Adrenal gland (tissue), 5 donors: ENCODE data around the gene FHOD3.

Source experiments
- CTCF ChIP-seq, 6 experiments: fragments of 450-650 bp in 4 of 6; fragments of 200-600 bp in 2 of 6; sonication (generic) in 1 of 6; IDR thresholded peaks; 1 replicate in 5 of 6; 2 replicates in 1 of 6; pipeline versions ENCODE4 v1.5.1 to v1.8.0; 2016 to 2021; ENCODE audit warnings: antibody characterized with exemption in 6 of 6, mild to moderate bottlenecking in 2 of 6, moderate library complexity in 1 of 6
- POLR2A ChIP-seq, 2 donors: fragments of 450-650 bp; IDR thresholded peaks; one replicate each; pipeline ENCODE4 v1.6.1; 2017; ENCODE audit warnings: antibody characterized with exemption in 2 of 2, mild to moderate bottlenecking in 2 of 2, moderate library complexity in 1 of 2
- donor health status: DM: no; HTN: no; CAD: no.

GRCh38 chr18:36817039-36817438 lies 519.5 kb downstream of the FHOD3 start:
- no peak for TF ChIP-seq CTCF (IDR thresholded peaks at IDR 0.05)
- no peak for TF ChIP-seq POLR2A (IDR thresholded peaks at IDR 0.05)
